NCI-H146 treated with DMSO at 0.1 percent for 48 hours (cell line): Measurements from ENCODE around the gene FNDC4.
"Not testable (repeated sequence)": the region's sequence is repeated elsewhere in the genome, so short reads cannot be mapped to it uniquely, and the experiment has no call there.

ENCODE experiments used
- DNase-seq: peaks from one replicate; lab custom pipeline; 2025; ENCODE audit not compliant: unreplicated experiment; lab: John Stamatoyannopoulos, UW

The FNDC4 gene

GRCh38 chr2:27494944-27495554 is at the start of gene FNDC4:
TSS of gene FNDC4 (minus strand) at chr2:27495200. CDS start at chr2:27494679, 521 bp downstream.
- no peak for DNase-seq

GRCh38 chr2:27544143-27544821 is 49.3 kb upstream of the FNDC4 start:
- no peak for DNase-seq

- DNase-seq: not testable (repeated sequence)
Measured at GRCh38 chr2:27539649-27540048, 44.6 kb upstream of the FNDC4 start.

- not testable (repeated sequence) for DNase-seq
Measured at GRCh38 chr2:27538839-27539450, 43.9 kb upstream of the FNDC4 start.

- no peak for DNase-seq
Measured at GRCh38 chr2:27537287-27537686, 42.3 kb upstream of the FNDC4 start.

- no peak for DNase-seq
Measured at GRCh38 chr2:27531983-27532382, 37.0 kb upstream of the FNDC4 start.

- no peak for DNase-seq
Measured at GRCh38 chr2:27527182-27527581, 32.2 kb upstream of the FNDC4 start.

GRCh38 chr2:27522400-27522945 is 27.5 kb upstream of the FNDC4 start:
- no peak for DNase-seq

- DNase-seq: no peak
Measured at GRCh38 chr2:27520316-27520715, 25.3 kb upstream of the FNDC4 start.

GRCh38 chr2:27518782-27519113 is 23.7 kb upstream of the FNDC4 start:
- no peak for DNase-seq

- DNase-seq: no peak
Measured at GRCh38 chr2:27518113-27518781, 23.2 kb upstream of the FNDC4 start.

GRCh38 chr2:27509326-27509725 is 14.3 kb upstream of the FNDC4 start:
- DNase-seq: no peak

GRCh38 chr2:27507293-27507692 is 12.3 kb upstream of the FNDC4 start:
- no peak for DNase-seq

- DNase-seq: no peak
Measured at GRCh38 chr2:27506587-27506986, 11.6 kb upstream of the FNDC4 start.

GRCh38 chr2:27502142-27502541 is 7.1 kb upstream of the FNDC4 start:
- no peak for DNase-seq

- DNase-seq: no peak
Measured at GRCh38 chr2:27501042-27501441, 6.0 kb upstream of the FNDC4 start.

- no peak for DNase-seq
Measured at GRCh38 chr2:27498975-27499374, 4.0 kb upstream of the FNDC4 start.

GRCh38 chr2:27497288-27497627 is 2.3 kb upstream of the FNDC4 start:
- no peak for DNase-seq

- DNase-seq: no peak
Measured at GRCh38 chr2:27496357-27497287, 1.6 kb upstream of the FNDC4 start, which contains the start of gene GCKR. TSS of gene GCKR (plus strand) at chr2:27496839. CDS start at chr2:27496905, 66 bp downstream.

- DNase-seq: no peak
Measured at GRCh38 chr2:27495840-27496356, 898 bp upstream of the FNDC4 start.
